ENCODE results near the gene CDK18. TPM values are rescaled to one million over a fixed set of nuclear protein-coding genes. Genes with fewer than 3 reads are reported as not detected.

Gene CDK18
- total RNA-seq, 1 experiment from 2014 or later = 2.4 TPM

DNA sequence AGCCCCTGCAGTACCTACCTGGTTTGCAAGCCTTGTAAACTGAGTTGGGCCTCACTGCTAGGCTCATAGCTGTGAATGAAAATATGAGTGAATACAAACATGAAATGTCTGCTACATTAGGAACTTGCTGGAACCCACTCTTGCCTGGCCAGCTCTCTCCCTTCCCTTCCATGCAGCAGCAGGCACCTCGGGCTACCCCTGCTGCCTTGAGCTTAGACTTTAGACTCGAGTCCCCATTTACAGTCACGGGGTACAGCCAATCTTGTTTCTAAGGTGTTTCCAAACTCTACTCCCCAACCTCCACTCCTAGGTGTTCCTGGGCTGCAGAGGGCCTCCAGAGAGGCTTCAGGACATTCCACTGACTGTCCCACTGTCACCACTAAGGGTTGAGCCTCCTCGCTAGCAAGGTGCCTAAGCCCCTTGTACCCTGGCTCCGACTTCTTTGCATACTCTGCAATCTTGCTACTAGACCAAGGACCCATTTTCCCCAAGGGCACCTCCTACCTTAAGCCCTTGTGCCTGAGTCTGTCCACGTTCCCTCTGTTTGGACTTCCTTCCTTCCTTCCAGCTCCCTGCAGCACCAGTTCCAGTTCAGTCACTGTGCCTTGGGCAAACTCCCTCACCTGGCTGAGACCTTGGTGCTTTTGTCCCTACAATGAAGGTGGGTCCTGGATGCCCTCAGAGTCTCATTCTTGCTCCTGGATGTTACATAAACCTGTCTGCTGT lies 36.9 kb downstream of the CDK18 start:
- in situ Hi-C loops (cut with HindIII; ENCODE audit: low pct_unique_long_range_greater_than_20kb, low sequenced_read_pairs) = no loop called here
- DNase-seq (ENCODE audit: low read depth, low spot score) = no peak

DNA sequence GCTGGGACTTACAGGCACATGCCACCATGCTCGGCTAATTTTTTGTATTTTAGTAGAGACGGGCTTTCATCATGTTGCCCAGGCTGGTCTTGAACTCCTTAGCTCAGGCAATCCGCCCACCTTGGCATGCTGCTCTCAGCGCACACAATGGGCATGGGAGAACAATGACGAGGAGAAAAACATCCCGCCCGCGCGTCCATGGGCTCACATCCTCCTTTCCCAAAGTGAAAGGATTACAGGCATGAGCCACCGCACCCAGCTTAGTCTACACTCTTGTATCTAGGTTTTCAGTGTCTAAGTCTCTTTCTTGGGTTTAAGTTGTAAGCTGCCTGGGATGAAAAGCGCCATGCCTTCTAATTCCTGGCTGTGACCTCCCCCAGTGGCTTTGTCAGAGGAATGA lies 37.9 kb downstream of the CDK18 start:
- DNase-seq (ENCODE audit: low read depth, low spot score) = no peak
- in situ Hi-C loops (cut with HindIII; ENCODE audit: low pct_unique_long_range_greater_than_20kb, low sequenced_read_pairs) = no loop called here

DNA sequence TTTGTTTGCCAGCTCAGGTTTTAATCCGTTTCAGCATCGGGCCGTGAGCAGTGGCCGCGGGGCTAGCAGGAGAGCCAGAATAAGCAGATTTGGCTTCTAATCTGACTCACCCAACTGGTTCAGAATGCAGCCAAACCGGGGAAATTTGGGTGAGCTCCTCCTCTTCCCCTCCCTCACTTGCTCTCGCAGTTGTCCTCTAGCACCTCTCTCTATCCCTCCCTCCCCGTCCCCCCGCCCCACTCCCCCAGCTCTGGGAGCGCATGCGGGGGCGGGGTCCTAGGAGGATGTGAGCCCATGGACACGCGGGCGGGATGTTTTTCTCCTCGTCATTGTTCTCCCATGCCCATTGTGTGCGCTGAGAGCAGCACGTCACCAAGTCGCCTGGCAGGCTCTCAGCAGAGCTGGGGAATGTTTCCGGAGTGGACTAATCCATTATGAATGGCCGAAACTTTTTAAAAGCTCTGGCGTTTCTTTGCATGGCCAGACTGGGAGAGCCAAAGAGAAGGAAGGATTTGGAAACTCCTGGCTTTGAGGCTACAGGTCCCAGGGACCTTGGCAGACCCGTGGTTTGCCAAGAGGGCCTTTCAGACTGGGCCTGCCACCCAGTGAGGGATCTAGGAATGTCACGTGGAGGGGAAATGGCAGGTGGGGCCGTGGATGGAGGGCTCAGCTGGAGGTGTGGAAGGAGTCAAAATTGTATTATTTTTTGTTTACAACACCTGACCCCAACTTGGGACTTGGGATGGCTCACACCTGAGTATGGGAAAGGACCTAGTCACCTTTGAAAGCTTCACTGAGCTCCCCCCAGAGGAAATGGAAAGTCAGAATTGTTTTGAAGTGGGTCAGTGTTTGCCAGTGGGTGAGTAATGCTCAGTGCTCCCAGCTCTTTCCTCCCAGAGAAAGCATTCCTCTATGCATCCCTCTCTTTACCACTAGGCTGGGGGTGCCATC lies 39.2 kb downstream of the CDK18 start:
- in situ Hi-C loops (cut with HindIII; ENCODE audit: low pct_unique_long_range_greater_than_20kb, low sequenced_read_pairs) = no loop called here
- peak; percentile 46 for DNase-seq (ENCODE audit: low read depth, low spot score)

DNA sequence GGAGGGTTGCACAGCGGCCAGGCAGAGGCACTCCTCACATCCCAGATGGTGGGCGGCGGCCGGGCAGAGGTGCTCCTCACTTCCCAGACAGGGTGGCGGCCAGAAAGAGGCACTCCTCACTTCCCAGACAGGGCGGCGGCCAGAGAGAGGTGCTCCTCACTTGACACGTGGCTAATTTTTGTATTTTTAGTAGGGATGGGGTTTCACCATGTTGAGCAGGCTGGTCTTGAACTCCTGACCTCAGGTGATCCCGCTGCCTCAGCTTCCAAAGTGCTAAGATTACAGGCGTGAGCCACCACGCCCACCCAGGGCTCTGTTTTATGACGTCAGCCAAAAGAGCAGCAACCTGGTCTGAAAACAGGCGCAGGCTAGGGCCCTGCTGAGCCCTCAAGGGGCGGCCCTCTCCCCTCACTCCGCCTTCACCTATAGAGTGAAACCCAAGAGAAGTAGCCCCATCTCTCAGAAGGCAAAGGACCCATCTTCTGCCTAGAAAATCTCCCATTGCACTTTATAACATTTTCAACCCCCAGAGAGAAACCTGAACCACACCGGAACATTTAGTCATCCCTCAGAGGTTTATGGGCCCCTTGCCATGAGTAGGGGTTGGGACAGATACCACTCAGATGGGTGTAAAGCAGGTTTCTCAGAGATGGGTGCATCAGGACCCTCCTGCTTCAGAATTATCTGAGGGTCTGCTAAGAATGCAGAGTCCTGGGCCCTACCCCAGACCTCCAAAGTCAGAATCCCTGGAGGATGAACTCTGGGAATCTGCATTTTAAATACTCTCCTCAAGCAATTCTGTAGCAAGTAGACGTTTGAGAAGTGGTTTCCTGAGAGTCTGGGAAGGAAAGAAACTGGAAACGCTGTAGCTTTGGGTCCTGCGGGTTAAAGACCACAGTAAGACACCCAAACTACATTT lies 40.8 kb downstream of the CDK18 start:
- DNase-seq (ENCODE audit: low read depth, low spot score) = no peak
- in situ Hi-C loops (cut with HindIII; ENCODE audit: low pct_unique_long_range_greater_than_20kb, low sequenced_read_pairs) = no loop called here

DNA sequence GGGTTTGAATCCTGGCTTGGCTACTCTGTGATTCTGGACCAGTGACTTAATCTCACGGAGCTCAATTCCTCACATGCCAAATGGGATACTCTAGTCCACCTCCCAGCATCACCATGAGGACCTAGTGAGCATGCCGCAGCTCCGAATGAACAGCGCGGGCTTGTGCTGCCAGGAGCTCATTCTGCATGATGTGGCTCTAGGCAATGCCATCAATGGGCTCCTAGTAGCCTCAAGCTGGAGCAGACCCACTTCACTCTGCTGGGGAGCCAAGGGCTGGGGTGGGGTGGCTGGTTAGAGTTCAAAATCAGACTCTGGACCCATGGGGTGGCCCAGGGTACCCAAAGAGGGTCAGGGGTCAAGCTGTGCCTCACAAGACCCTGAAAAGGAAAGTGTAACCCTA lies 41.5 kb downstream of the CDK18 start:
- in situ Hi-C loops (cut with HindIII; ENCODE audit: low pct_unique_long_range_greater_than_20kb, low sequenced_read_pairs) = no loop called here
- DNase-seq (ENCODE audit: low read depth, low spot score) = no peak

DNA sequence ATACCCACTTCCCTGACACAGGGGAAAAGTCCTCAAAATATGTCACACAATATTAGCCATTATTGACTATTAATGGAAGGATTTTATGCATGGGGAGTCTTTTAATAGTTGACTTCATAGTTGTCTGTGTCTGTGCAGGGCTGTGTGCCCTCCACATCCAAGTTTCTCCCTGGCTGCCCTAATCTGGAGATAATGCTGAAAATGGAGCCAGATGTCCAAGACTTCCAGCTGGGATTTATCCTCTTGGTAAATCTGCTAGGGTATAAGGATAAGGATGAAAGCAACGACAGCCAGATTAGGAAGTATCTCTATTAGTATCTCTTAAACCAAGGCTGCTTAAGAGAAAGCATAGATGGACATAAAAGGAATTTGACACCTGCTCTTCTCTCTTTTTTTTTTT lies 42.1 kb downstream of the CDK18 start:
- in situ Hi-C loops (cut with HindIII; ENCODE audit: low pct_unique_long_range_greater_than_20kb, low sequenced_read_pairs) = no loop called here
- no peak for DNase-seq (ENCODE audit: low read depth, low spot score)

DNA sequence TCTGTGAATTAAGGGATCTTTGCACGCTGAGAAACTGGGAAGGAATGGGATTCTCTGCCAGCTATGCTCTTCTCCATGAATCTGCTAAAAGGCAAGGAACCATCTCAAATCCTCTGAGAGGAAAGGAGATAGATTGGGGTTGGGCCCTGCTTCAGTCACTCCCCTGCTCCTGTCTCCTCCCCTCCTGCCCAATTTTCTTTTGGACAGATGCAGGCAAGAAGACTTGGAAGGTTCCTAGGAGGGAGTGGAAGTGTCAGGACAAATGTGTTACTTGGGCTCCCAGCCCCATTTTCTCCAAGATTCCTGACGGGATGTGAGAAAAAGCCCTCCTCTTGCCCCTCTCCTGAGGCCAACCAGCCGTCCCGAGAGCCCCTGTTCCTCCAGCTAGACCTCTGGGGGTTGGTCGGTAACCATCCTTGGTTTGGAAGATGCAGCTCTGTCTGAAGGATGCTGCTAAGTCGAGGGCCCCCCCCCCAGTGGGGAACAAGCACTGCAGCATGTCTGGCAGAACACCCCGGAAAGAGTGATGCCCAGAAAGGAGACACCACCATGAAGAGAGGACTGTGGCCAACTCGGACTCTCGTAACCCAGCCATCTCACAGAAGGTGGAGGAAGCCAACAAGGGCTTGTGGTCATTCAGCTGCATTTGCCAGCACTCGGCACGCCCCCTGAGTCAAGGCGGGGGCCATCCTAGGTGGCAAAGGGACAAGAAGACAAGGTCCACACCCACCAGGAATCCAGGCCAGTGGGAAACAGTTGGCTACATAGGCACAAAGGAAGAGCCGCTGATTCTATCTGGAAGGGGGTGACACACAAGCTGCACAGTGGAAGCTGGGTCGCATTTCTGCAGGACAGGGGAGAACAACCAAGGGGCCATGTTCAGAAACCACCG lies 43.7 kb downstream of the CDK18 start:
- in situ Hi-C loops (cut with HindIII; ENCODE audit: low pct_unique_long_range_greater_than_20kb, low sequenced_read_pairs) = no loop called here
- DNase-seq (ENCODE audit: low read depth, low spot score) = no peak

DNA sequence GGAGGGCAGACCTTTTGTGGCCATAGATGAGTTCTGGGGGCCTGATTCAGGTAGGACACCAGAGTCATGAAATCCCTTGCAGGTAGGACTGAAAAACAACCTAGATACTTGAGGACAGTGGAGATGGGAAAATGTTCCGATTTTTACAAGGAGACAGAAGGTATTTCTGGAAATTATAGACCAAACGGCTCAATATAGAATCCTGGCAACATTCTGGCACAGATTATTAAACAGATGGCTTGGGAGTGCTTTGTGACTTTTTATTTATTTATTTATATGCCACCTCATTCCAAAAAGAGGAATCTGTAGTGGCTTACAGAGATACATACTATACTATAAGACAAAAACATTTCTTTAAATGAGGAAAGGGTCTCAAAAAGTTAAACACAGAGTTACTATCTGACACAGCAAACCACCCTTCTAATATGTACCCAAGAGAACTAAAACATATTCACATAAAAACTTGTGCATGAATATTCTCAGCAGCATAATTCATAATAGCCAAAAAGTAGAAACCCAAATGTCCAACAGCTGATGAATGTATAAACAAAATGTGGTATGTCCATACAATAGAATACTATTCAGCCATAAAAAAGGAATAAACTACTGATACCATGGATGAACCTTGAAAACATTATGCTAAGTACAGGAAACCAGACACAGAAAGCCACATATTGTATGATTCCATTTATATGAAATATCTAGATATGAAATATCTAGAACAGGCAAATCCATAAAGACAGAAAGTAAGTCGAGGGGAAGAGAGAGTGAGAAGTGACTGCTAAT lies 49.8 kb downstream of the CDK18 start:
- in situ Hi-C loops (cut with HindIII; ENCODE audit: low pct_unique_long_range_greater_than_20kb, low sequenced_read_pairs) = no loop called here
- no peak for DNase-seq (ENCODE audit: low read depth, low spot score)

DNA sequence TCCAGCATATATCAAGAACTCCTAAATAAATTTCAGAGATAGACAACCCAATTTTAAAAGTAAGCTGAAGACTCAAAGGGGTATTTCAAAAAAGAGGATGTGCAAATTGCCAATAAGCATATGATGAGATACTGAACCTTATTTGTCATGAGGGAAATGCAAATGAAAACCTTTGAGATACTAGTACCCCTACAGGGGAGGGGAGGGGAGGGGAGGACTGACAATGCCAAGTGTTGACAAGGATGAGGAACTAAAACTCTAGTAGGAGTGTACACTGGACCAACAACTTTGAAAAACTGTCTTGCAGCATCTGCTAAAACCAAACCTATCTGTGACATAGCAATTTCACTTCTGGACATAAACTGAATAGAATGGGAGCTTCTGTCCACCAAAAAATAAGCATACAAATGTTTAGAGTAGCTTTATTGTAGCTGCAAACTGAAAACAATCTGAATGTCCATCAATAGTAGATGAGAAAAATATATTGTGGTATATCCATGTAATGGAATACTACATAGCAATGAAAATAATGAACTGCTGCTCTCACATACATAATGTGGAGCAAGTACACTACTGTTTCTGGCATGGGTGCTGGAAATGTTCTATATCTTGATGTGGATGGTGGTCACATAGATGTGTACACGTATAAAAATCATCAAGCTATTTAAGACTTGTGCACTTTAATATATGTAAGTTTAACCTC lies 57.2 kb downstream of the CDK18 start:
- DNase-seq (ENCODE audit: low read depth, low spot score) = no peak
- in situ Hi-C loops (cut with HindIII; ENCODE audit: low pct_unique_long_range_greater_than_20kb, low sequenced_read_pairs) = no loop called here

DNA sequence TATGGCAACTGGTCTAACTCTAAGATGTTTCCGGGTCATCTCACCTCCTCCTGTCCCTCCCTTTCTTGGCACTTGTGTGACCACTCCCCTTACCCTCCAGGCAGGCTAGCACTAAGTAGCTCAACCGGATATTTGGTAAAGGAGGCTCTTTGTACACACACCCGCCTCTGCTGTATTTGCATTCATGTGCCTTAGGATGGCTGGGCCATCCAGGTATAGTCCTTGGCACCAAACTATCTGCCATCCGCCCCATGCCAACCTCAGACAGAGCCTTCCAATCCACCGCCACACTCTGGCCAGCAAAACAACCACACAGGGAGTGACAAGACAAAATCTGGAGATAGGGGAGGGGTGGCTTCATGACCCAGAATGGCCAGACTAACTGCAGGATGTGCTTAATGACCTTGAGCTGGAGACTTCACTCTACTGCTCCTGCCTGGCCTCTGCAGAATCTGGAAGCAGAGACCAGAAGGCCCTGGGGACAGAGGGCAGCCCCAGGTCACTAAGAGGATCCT lies 59.5 kb downstream of the CDK18 start:
- DNase-seq (ENCODE audit: low read depth, low spot score) = peak; percentile 30

DNA sequence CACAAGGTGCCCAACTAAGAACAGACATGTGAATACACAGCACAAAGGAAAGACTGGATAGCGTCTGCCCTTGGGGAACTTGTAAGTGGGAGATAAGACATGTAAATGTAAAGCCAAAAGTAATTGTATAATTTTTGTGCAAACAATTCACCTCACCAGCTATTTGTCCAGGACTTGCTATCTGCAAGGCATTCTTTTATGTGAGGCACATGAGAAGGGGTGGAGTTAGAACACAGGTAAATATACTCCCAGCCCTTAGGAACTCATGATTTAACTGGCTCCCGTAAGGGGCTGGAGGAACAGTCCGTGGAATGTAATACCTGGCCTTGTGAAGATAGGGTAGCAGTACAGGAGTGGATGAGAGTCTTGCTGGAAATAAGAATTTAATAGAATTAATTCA lies 61.3 kb downstream of the CDK18 start:
- in situ Hi-C loops (cut with HindIII; ENCODE audit: low pct_unique_long_range_greater_than_20kb, low sequenced_read_pairs) = no loop called here
- no peak for DNase-seq (ENCODE audit: low read depth, low spot score)

More for the DNA sequence above, 59.5 kb downstream of the CDK18 start:
- in situ Hi-C loops (cut with HindIII; ENCODE audit: low pct_unique_long_range_greater_than_20kb, low sequenced_read_pairs) = no loop called here

DNA sequence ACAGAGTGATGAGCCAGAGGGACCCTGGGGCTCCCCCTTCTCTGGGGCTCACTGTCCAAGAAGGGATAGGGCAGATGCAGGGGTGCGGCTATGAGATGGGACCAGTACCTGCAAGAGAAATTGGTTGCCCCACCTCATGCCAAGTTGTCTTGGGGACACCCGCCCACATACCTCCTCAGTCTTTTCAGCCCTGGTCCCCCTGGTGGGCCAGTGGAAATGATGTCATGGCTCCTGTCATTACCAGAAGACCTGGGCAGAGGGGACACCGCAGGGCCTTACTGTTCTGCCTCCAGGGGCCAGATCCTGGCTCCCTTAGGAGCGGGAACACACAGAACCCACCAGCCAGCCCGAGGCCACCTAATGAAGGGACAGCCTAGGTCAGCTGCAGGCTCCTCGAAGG lies 63.2 kb downstream of the CDK18 start:
- no peak for DNase-seq (ENCODE audit: low read depth, low spot score)
- in situ Hi-C loops (cut with HindIII; ENCODE audit: low pct_unique_long_range_greater_than_20kb, low sequenced_read_pairs) = no loop called here

DNA sequence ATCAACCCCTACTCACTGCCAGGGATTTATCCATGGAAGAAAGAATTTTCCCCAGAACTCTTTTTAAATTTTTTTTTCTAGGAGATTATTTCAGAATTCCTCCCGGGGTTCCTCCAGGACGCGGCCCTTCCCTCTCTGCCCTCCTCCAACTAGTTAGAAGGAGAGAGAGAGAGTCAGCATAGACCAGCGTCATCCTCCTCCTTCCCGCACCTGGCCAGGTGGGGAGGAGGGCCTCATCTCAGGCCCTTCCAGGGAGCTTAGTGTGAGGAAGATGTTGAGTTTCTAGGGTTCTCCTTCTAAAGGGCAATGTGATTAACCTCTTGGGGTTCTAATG lies 63.6 kb downstream of the CDK18 start:
- no peak for DNase-seq (ENCODE audit: low read depth, low spot score)
- in situ Hi-C loops (cut with HindIII; ENCODE audit: low pct_unique_long_range_greater_than_20kb, low sequenced_read_pairs) = no loop called here

DNA sequence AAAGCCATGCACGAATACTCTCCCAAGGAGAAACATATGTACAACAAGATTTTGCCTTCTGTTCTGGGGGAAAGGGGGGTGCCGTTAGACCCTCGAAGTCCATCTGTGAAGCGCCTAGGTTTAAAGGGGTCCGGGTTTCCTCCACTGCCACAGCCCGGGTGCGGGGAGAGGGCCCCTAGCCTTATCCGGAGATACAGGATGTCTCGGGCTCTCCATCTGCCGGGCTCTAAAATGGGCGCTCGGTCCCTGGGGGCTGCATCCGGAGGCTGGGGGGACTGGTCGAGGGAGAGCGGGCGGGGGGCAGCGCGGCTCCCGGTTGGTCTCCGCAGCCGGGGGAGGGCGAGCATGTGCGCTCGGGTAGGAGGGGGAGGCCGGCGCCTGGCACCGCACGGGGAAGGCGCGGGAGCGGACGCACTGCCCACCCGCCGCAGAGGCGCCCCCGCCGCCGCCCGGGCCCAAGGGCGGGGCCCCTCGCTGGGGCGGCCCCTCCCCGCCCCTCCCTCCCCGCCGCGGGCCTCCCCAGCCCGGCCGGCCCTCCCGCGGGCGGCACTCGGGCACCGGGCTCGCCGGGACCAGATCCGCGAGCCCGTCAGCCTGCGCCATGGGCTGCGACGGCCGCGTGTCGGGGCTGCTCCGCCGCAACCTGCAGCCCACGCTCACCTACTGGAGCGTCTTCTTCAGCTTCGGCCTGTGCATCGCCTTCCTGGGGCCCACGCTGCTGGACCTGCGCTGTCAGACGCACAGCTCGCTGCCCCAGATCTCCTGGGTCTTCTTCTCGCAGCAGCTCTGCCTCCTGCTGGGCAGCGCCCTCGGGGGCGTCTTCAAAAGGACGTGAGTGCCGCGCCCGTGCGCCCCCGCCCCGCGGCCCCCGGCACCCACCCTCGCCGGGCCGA lies 64.2 kb downstream of the CDK18 start:
- no peak for DNase-seq (ENCODE audit: low read depth, low spot score)
- in situ Hi-C loops (cut with HindIII; ENCODE audit: low pct_unique_long_range_greater_than_20kb, low sequenced_read_pairs) = no loop called here

All from SK-MEL-5 (cell line).